Stimulated activated CD4-positive, alpha-beta T cell treated with anti-CD3 and anti-CD28 coated beads, TNF-alpha, amount 100 ng/mL, for 24 hours (primary cell): ENCODE data around the gene TGM5.
"Not testable (repeated sequence)": the region's sequence is repeated elsewhere in the genome, so short reads cannot be mapped to it uniquely, and the experiment has no call there.

ENCODE experiments used
- DNase-seq, 3 experiments: peaks; one replicate each; pipeline ENCODE4 v3.0.0-alpha.2; 2020; ENCODE audit warnings: low read depth in 3 of 3

Gene TGM5, protein sequence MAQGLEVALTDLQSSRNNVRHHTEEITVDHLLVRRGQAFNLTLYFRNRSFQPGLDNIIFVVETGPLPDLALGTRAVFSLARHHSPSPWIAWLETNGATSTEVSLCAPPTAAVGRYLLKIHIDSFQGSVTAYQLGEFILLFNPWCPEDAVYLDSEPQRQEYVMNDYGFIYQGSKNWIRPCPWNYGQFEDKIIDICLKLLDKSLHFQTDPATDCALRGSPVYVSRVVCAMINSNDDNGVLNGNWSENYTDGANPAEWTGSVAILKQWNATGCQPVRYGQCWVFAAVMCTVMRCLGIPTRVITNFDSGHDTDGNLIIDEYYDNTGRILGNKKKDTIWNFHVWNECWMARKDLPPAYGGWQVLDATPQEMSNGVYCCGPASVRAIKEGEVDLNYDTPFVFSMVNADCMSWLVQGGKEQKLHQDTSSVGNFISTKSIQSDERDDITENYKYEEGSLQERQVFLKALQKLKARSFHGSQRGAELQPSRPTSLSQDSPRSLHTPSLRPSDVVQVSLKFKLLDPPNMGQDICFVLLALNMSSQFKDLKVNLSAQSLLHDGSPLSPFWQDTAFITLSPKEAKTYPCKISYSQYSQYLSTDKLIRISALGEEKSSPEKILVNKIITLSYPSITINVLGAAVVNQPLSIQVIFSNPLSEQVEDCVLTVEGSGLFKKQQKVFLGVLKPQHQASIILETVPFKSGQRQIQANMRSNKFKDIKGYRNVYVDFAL

DNA sequence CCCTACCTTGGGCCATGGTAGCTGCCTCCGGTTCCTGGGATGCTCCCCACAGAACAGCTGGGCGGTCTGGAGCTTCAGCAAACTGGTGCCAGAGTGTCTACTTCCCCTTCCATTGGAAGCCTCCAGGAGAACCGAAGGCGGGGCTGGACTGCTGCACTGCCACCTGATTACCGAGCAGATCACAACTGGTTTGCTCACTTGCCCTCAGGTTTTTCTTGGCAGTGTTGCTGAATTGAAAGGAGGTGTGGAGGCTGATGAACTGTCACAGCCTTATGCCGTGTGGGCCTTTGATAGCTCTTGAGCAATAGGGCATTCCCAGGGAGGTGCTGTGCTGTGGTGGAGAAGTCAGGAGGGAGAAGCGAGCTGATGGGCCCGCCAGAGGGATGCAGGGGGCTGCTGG lies at the start of gene TGM5:
Gene TGM5 (minus strand): TSS at position 95 of the 400 bp plus-strand sequence. CDS start 79 bp downstream, at position 16.
- no peak for DNase-seq

DNA sequence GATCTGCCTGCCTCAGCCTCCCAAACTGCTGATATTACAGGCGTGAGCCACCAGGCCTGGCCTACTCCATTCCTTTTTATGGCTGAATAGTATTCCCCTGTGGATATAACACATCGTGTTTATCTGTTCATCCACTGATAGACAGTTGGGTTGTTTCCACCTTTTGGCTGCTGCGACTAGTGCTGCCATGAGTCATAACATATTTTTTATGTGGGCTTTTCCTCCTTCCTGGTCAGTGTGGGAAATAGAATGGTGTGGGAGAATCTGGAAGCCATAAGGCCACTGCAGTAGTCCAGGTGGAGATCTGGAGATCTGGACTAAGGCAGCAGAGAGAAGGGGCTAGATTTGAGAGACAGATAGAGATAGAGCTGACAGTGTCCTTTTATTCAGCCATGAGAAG lies 47.4 kb upstream of the TGM5 start:
- no peak for DNase-seq

DNA sequence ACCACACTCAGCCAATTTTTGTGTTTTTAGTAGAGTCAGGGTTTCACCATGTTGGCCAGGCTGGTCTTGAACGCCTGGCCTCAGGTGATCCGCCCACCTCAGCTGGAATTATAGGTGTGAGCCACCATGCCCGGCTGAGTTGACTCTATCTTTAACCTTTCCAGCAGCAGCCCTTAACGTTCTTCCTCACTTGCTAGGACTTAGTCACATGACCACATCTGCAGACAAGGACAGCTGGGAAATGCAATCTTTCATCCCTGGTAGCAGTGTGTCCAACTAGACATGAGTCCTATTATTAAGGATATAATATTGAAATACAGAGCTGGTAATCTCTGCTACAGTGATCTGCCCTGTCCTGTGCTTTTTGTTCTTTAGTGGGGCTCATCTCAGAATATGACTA lies 45.6 kb upstream of the TGM5 start:
- no peak for DNase-seq

DNA sequence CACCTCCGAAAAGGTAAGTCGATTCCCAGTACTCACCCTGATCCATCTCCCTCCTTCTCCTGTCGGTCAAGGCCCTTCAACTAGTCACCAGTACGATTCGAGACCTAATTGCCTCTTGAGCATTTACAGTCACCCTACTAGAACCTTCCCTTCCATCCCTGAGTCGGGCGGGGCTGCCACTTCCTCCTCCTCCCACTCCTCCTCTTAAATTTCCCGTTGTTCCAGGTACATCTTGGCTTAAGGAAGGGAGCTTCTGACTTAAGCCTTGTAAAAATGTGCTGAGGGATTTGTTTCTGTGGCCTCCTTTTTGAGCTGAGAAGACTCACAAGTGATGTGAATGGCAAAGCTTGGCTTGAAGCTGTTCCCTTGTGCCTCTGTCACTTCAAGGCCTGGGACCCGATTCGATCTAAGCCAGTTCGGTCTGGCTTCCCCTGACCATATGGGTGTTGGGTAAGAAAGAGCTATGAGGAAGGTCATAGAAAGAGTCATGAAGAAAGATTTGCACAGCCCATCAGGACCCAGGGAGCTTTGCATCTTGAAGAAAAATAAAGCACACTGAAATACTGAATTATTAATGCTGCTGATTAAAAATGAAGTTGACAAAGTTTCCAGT lies 35.6 kb upstream of the TGM5 start, which contains the start of gene TGM7:
Gene TGM7 (minus strand): TSS at position 51 of the 613 bp plus-strand sequence.
- no peak for DNase-seq

DNA sequence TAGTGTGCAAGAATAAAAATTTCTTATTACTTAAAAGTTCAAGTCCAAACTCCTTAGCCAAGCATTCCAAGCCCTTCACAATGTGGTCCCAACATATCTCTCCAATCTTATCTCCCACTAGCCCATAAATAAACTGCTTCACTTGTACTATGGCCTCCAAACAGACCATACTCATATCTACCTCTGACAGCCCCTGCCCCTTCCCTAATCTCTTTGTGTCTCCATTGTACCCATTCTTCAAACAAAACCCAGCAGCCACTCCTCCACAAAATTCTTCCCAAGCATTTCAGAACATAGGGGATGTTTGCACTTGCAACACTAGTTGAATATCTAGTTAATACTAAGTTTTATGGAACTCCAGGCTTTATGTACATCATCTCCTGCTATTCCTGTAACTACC lies 33.2 kb upstream of the TGM5 start:
- no peak for DNase-seq

DNA sequence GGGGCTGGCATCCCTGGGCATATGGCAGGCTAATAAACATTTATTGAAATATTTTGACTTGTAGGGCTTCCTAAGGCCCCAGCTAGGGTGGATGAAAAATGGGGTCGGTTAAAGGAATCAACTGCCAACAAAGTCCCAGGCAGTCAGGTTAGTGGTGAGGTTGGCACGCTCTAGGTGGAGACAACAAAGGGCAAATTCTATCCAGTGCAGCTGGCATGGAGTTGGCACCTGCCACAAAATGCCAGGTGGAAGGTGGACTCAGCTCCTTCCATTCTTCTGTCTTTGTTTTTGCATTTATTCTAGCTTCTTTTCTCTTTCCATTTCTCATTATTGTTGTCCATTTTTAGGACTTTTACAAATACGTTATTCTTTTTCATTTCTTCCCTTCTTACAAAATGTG lies 32.7 kb upstream of the TGM5 start:
- DNase-seq, result no peak

DNA sequence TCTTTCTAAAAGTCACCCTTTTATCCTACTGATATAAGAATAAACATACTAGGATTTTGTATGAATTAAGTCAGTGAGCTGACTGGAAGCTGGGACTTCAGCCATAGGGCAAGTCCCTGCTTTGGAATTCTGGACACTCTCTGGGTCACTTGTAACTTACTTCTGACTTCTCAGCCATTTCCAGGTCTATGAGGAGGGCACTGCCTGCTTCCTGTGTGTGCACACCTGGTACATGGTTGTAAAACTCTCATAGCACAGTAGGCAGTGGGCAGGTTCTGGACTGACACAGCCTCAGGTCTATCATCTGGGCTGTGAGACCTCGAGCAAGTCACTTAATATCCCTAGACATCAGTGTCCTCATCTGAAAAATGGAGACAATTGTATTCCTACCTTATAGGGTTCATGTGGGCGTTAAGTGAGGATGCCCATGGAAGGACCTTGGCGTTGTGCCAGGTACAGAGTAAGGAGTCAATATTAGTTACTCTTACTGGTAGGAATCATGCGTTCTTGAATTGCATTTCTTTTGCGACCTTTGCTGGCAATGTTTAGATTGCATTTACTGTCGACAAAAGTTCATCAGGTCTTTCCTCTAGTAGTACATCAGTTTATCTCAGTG lies 27.5 kb upstream of the TGM5 start:
- no peak for DNase-seq

DNA sequence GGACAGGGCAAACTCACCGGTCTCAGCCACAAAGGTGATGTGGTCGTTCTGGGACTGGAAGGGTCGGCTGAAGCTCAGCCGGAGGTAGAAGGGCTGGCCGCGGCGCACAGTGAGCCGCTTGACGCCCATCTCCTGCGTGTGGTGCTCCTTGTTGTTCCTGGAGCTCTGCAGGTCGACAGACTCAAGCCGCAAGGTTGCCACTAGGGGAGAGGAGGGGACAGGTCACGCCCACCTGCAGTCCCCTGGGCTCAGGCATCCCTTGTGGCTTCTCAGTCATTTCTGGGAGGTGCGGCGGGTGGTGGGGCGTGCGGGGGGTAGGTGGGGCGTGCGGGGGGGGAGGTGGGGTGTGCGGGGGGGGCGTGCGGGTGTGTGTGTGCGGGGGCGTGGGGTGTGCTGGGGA lies 26.7 kb upstream of the TGM5 start:
- DNase-seq, result no peak

DNA sequence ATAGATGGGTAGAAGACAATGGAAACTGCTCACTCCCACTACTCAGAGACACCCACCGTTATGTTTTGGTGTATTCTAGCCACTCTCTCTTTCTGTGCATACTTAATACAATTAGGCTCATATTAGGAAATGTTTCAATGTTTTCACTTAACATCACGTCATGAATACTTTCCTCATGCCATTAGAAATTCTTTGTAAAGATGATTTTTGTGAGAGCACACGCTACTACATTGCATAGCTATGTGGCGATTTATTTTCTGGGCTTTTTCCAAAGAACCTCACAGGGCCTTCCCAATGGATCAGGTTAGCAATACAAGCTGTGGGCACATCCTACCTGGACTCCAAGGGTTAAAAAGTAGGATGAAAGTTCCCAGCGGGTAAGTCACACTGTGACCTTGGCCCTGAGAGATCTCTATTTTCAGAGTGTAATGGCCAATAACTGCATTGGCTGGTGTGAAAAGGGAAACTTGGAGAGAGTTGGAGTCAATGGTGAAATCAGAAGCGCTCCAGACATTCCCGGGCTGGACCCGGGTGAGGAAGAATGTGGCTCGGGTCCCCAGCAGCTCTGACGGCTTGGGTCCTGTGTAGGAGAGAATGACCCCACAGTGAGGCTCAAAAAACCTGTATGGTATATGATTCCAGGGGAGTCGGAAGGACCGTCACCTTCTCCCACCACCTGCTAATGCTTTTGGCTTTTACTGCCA lies 25.8 kb upstream of the TGM5 start:
- DNase-seq, result no peak

DNA sequence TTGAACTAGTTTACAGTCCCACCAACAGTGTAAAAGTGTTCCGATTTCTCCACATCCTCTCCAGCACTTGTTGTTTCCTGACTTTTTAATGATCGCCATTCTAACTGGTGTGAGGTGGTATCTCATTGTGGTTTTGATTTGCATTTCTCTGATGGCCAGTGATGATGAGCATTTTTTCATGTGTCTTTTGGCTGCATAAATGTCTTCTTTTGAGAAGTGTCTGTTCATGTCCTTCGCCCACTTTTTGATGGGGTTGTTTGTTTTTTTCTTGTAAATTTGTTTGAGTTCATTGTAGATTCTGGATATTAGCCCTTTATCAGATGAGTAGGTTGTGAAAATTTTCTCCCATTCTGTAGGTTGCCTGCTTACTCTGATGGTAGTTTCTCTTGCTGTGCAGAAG lies 22.9 kb upstream of the TGM5 start:
- not testable (repeated sequence) for DNase-seq

DNA sequence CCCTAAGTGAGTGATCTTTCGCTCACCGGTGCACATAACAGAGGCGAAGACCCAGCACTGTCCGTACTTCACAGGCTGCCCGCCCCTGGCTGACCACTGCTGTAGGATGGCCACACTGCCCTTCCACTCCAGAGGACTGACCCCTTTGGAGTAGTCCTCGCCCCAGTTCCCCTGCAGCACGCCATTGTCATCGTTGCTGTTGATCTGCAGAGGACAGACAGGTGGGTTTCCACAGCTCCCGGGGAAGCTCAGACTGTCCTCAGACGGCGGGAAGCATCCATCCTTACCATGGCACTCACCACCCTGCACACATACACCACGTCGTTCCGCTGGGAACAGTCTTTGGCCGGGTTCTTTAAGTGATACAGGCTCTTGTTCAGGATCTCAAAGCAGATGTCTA lies 20.5 kb upstream of the TGM5 start:
- DNase-seq, result no peak

DNA sequence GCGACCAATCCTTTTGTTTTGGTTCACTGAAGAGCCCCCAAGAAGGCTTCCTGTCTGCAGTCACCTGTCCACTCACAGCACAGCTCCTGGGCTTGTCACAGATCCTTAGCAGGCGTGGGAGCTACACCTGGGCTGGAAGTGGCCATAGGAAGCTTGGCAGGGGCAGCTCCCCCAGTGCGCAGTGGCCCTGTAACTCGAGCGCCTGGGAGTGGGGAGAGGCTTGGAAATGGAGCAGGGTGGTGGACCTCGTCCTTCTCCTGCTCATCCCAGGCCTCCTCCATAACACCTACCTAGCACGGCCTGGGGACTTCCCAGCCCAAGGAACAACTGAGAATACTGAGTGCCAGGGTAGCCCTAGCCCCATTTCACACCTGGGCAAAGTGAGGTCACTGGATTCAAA lies 19.3 kb upstream of the TGM5 start:
- DNase-seq, result no peak

DNA sequence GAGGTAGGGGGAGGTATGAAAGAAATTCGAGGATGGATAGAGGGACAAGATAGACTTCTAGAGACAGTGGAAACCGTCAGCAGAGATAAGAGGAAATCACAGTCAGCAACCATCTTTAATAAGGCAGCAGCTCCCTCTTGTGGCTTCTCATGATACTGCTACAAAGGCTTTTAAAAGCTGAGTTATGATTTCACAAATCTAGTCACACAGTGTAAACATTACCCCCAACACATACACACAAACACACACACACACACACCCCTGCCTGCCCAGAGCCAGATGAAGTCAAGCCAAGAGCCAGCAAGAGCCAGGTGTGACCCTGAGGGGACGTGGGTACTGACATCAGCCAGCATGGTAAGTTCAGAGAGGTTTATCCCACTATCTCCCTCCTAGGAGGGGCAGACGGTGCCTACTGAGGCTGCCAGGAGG lies 18.9 kb upstream of the TGM5 start:
- peak in 1 of 3 experiments; percentile 47 for DNase-seq

DNA sequence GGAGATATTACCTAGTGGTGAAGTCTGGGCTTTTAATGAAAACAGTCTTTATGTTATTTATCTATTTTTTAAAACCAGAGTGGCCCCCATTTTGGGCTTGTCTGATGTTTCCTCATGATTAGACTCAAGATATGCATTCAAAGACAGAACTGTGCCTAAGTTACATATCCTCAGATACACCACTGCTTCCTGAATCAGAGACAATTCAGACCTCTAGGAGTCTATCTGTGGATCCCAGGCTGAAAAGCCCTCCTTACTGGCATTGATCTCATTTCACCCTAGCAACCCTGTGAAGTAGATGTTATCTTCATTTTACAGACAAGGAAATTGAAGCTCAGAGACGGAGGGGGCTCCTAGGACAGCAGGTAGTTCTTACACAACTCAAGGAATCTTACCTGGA lies 16.8 kb upstream of the TGM5 start:
- no peak for DNase-seq

DNA sequence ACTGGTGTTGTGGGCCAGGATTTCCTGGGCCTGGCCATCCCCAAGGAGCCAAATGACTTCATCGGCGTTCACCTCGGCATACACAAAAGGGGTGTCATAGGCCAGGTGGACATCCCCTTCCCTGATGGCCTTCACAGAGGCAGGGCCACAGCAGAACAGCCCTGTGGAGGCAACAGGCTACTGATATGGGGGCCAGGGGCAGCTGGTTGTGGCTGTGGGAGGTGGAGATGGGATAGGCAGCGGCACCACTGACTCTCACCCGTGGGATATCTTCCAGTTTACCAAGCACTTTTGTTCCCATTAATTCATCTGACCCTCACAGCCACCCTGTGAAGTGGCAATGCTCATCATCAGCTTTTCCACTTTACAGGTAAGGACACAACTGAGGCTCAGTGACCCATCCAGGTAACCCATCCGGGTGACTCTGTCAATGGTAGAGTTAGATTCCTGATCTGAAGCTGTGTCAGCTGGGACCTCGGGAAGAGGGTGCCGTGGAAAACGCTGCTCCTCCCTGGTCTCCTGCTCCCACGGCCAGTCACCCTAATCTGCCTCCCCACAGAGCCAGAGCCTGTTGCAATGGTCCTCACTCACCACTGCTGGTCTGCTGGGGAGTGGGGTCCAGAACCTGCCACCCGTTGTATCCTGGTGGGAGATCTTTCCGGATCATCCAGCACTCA lies 15.3 kb upstream of the TGM5 start:
- no peak for DNase-seq

DNA sequence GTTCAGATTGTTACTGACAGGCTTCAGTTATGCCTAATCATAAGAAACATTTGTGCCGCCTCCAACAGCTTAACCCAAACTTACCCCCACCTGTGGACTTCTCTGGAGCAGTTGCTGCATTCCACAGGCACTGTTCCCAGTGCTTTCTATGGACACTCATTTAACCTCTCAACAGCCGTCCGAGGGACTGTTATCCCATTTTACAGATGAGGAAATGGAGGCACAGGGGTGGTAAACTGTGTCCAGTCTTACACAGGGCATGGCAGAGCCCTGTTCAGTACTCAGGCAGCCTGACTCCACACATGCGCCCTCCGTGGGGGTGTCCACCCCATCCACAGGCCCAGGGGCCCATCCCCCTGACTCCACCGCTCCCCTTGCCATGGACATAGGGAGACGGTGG lies 14.3 kb upstream of the TGM5 start:
- DNase-seq, result no peak

DNA sequence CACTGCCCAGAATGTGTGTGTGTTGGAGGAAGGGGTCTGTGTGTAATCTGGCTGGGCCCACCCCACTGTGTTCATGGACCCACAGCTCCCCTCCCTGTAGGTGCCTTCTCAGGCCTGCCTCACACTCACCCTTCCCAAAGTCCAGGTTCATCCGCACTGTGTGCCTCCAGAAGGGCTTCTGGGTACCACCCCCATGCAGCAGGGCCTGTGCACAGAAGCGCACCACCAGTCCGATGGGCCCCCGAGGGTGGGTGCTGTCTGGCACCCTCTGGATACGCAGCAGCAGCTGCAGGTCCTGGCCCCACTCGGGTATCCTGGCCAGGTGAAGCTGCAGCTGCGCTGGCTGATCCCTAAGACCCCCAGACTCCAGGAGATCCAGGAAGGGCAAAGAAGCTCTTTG lies 12.8 kb upstream of the TGM5 start:
- no peak for DNase-seq

DNA sequence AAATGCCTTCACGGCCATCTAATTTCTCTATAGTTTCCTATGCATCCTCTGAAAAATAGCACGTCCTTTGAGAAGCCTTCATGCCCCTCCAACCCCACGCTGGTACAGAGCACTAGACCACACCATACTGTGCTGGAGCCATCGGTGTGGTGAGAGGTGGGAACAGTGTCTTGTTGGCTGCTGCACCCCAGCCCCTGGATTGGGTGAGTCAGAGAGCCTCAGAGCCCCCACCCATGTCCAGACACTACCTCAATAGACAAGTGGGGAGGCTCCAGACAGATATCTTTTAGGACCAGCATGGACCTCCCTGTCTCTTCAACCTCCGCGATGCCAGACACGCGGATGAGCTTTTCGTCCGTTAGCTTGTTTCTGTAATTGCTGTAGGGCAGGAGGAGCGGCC lies 12.1 kb upstream of the TGM5 start:
- no peak for DNase-seq

DNA sequence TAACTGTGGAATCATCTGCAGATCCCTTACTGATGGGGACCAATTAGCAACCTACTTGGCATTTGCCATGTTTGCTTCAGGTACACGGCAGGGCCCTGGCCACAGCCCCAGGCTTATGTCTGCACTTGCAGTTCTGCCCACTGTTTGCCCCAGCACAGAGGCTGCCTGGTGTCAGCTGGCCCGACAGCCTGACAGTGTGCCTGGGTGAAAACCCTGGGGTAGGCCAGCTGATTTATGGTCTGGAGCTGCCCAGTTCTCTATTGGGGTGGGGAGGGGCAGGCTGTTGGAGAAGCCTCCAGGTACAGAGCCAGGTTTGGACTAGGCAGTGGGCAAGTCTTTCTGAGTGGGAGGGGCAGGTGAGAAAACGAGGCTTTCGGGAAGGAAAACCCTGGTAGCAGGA lies 11.2 kb upstream of the TGM5 start:
- DNase-seq, result no peak

DNA sequence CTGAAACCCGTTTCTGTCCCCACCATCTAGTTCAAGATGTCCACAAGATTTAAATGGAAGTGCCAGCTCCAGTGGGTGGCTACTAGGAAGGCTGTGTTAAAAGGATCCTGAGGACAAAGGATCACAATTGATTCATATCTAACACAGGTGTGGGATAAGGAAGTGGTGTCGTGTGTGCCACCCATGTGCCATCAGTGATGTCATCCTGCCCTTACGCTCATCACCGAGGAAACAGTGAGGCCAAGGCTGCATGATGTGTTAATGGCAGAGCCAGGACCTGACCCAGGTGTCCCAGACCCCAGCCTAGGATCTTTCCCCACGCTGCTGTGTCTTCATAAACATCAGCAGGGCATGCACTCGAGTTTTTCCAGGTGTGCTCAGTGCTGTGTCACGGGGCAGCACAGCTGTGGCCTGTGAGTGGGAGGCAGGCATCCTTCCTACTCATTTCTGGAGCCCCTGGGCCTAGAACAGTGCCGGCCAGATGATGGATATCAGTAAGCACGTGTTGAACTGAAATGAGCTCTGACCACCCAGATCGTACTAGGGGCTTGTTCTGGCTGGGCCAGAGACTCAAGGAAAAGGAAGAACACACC lies 10.6 kb upstream of the TGM5 start:
- no peak for DNase-seq
